ENCODE results near the gene VTI1A.

DNA sequence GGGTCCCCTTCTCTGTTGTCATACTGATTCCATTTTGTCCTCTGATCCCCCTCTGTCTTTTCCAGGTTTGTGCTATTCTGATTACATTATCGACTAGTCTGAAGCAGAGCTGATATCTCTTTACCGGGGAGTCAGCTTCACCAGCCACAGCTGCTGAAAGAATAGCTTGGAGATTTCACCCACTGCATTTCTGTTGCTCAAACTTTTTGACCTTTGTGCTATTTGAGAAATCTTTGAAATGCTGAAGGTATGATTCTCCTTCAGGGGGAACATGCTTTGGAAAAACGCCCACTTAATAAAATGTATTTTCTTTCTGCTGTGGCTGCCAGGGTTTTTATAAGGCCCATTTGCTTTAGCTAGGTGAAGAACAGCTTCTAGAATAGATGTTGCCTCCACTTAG, 305.3 kb downstream of the VTI1A start:
- no peak for TF ChIP-seq EZH2 (IDR thresholded peaks at IDR 0.05; ENCODE audit: borderline replicate concordance, low read length)
- TF ChIP-seq, protein P1, sequence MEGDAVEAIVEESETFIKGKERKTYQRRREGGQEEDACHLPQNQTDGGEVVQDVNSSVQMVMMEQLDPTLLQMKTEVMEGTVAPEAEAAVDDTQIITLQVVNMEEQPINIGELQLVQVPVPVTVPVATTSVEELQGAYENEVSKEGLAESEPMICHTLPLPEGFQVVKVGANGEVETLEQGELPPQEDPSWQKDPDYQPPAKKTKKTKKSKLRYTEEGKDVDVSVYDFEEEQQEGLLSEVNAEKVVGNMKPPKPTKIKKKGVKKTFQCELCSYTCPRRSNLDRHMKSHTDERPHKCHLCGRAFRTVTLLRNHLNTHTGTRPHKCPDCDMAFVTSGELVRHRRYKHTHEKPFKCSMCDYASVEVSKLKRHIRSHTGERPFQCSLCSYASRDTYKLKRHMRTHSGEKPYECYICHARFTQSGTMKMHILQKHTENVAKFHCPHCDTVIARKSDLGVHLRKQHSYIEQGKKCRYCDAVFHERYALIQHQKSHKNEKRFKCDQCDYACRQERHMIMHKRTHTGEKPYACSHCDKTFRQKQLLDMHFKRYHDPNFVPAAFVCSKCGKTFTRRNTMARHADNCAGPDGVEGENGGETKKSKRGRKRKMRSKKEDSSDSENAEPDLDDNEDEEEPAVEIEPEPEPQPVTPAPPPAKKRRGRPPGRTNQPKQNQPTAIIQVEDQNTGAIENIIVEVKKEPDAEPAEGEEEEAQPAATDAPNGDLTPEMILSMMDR (conservative IDR thresholded peaks at IDR 0.05 in 1 of 2, IDR thresholded peaks at IDR 0.05 in 1 of 2; ENCODE audit: extremely low read depth in 1 of 2, insufficient read depth in 1 of 2, low read depth in 1 of 2, low read length in 2 of 2): no peak
